Fibroblast of skin of right quadriceps (primary cell): ENCODE results near the gene RAX2.
A peak's percentile ranks its signal among the peaks of the same experiment; 100 is the strongest.
"Not testable (repeated sequence)": the region's sequence is repeated elsewhere in the genome, so short reads cannot be mapped to it uniquely, and the experiment has no call there.

Experiments used
- DNase-seq: peaks from one replicate; pipeline ENCODE4 v3.0.0-alpha.2; 2013

RAX2 gene

GRCh38 chr19:3771906-3772455, at the start of gene RAX2:
TSS of gene RAX2 (minus strand) at chr19:3772228. CDS start at chr19:3771742, 486 bp downstream.
- no peak for DNase-seq

- DNase-seq, result no peak
Measured at GRCh38 chr19:3821156-3821555, 49.1 kb upstream of the RAX2 start.

GRCh38 chr19:3819989-3820388, 48.0 kb upstream of the RAX2 start:
- no peak for DNase-seq

- DNase-seq, result no peak
Measured at GRCh38 chr19:3818918-3819317, 46.9 kb upstream of the RAX2 start.

GRCh38 chr19:3818466-3818865, 46.4 kb upstream of the RAX2 start:
- DNase-seq, result peak; percentile 27

GRCh38 chr19:3817761-3818160, 45.7 kb upstream of the RAX2 start:
- no peak for DNase-seq

- no peak for DNase-seq
Measured at GRCh38 chr19:3816566-3817218, 44.7 kb upstream of the RAX2 start.

- DNase-seq, result not testable (repeated sequence)
Measured at GRCh38 chr19:3816148-3816547, 44.1 kb upstream of the RAX2 start.

- DNase-seq, result no peak
Measured at GRCh38 chr19:3814648-3815047, 42.6 kb upstream of the RAX2 start.

- DNase-seq, result no peak
Measured at GRCh38 chr19:3813473-3814392, 41.7 kb upstream of the RAX2 start.

GRCh38 chr19:3810708-3811355, 38.8 kb upstream of the RAX2 start:
- DNase-seq, result no peak

GRCh38 chr19:3809881-3810707, 38.1 kb upstream of the RAX2 start:
- DNase-seq, result no peak

GRCh38 chr19:3808420-3809143, 36.6 kb upstream of the RAX2 start:
- no peak for DNase-seq

- no peak for DNase-seq
Measured at GRCh38 chr19:3807574-3808354, 35.7 kb upstream of the RAX2 start.

- no peak for DNase-seq
Measured at GRCh38 chr19:3807131-3807480, 35.1 kb upstream of the RAX2 start.

GRCh38 chr19:3805859-3806258, 33.8 kb upstream of the RAX2 start:
- no peak for DNase-seq

- no peak for DNase-seq
Measured at GRCh38 chr19:3804429-3804828, 32.4 kb upstream of the RAX2 start.

GRCh38 chr19:3803986-3804385, 32.0 kb upstream of the RAX2 start:
- no peak for DNase-seq

GRCh38 chr19:3803114-3803888, 31.3 kb upstream of the RAX2 start:
- DNase-seq, result no peak

- no peak for DNase-seq
Measured at GRCh38 chr19:3801412-3802096, 29.5 kb upstream of the RAX2 start.
